ENCODE results near the gene CHST12. TPM values are rescaled to one million over a fixed set of nuclear protein-coding genes. Genes with fewer than 3 reads are reported as not detected.

Gene CHST12
- total RNA-seq, 1 donor from 2014 or later = 18.5 TPM

DNA sequence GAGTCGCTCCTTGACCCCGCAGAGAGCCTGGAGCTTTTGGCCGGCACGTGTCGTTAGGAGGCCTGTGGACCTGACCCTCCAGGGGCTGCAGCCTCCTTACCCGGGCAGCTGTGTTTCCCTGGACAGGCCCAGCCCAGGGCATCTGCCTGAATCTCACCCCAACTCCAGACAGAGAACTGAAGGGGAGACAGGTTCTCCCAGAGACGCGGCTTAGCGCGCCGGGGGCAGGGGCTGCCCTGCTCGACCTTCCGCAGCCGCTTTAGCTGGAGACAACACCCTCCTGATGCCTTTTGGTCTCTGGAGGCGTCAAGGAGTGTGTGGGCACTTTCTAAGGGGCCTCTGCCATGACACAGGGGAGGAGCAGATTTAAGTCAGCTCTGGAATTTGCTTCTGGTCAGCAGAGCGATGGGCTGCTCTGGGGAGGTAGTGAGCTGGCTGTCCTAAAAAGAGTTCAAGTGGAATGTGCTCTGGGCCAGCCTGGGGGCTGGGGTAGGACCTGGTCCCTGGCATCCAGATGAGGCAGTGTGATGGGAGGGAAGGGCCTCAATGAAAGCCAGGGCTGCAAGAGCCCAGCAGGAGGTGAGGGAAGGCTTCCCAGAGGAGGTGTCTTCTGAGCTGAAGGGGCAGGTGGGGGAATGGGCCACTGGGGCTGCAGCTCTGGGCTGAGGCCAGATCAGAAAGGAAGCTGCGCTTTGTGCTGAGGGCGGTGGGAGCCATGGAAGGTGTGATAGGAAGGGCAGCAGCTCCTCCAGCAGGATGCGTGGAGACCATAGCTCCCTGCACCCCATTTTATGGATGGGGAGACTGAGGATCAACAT lies 67.0 kb downstream of the CHST12 start:
- no peaks in the 10 kb centered on the region for H3K9me3 Mint-ChIP-seq (ENCODE audit: unreplicated experiment)
- H3K36me3 Mint-ChIP-seq (ENCODE audit: low read depth, unreplicated experiment) = no peaks in the 10 kb centered on the region
- Histone ChIP-seq H2AFZ (ENCODE audit: low read depth, low read length) (no peak overlapping the region), H3K27me3 (ENCODE audit: insufficient read depth, low read length) (no peaks in the 10 kb centered on the region), H3K36me3 (ENCODE audit: insufficient read depth, low read length) (no peaks in the 10 kb centered on the region), H3K79me2 (ENCODE audit: insufficient read depth, low read length) (no peaks in the 10 kb centered on the region), H4K20me1 (ENCODE audit: insufficient read depth, low read length) (no peaks in the 10 kb centered on the region), H3K4me3 (ENCODE audit: insufficient read depth, low read depth, low read length) (no peak overlapping the region), H3K9ac (ENCODE audit: low read length) (no peak overlapping the region), H3K27ac (ENCODE audit: low read depth, low read length) (no peak overlapping the region), H3K4me1 (ENCODE audit: insufficient read depth, low read length) (peaks cover 18% of the 10 kb centered on the region), H3K9me3 (ENCODE audit: insufficient read depth, low read depth, low read length) (no peaks in the 10 kb centered on the region), H3K4me2 (ENCODE audit: low read length) (no peak overlapping the region)
- DNase-seq (ENCODE audit: low read depth) (no peak), FAIRE-seq (no peak)
- peak overlapping the region; percentile 72 for H3K27ac Mint-ChIP-seq (ENCODE audit: unreplicated experiment)
- no peak overlapping the region for H3K4me3 Mint-ChIP-seq (ENCODE audit: unreplicated experiment)
- H3K27me3 Mint-ChIP-seq (ENCODE audit: low read depth, unreplicated experiment) = peaks cover 2% of the 10 kb centered on the region
- H3K4me1 Mint-ChIP-seq (ENCODE audit: low read depth, unreplicated experiment) = peaks cover 11% of the 10 kb centered on the region
- TF ChIP-seq, protein P1, sequence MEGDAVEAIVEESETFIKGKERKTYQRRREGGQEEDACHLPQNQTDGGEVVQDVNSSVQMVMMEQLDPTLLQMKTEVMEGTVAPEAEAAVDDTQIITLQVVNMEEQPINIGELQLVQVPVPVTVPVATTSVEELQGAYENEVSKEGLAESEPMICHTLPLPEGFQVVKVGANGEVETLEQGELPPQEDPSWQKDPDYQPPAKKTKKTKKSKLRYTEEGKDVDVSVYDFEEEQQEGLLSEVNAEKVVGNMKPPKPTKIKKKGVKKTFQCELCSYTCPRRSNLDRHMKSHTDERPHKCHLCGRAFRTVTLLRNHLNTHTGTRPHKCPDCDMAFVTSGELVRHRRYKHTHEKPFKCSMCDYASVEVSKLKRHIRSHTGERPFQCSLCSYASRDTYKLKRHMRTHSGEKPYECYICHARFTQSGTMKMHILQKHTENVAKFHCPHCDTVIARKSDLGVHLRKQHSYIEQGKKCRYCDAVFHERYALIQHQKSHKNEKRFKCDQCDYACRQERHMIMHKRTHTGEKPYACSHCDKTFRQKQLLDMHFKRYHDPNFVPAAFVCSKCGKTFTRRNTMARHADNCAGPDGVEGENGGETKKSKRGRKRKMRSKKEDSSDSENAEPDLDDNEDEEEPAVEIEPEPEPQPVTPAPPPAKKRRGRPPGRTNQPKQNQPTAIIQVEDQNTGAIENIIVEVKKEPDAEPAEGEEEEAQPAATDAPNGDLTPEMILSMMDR (IDR thresholded peaks at IDR 0.05; ENCODE audit: insufficient read depth, low read depth, low read length) = no peak
- TF ChIP-seq EZH2 (IDR thresholded peaks at IDR 0.05; ENCODE audit: insufficient read depth, low read length) = no peak

DNA sequence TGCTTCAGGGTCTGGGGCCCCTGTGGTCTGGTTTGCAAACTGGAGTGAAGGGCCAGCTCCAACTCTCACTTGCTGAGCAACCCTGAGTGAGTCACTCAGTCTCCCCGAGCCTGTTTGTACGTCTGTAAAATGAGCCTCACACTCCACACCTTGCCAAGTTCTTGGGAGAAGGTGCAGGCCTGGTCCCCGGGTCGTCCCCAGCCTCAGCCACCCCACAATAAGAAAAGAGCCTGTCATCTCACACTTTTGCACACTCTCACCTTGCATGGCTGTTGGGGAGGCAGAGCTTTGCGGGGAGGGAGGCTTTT lies 67.6 kb downstream of the CHST12 start:
- Histone ChIP-seq H3K4me1 (ENCODE audit: insufficient read depth, low read length) (peaks cover 14% of the 10 kb centered on the region), H3K27me3 (ENCODE audit: insufficient read depth, low read length) (no peaks in the 10 kb centered on the region), H3K9ac (ENCODE audit: low read length) (peak overlapping the region; percentile 6), H3K9me3 (ENCODE audit: insufficient read depth, low read depth, low read length) (no peaks in the 10 kb centered on the region), H3K4me3 (ENCODE audit: insufficient read depth, low read depth, low read length) (no peak overlapping the region), H4K20me1 (ENCODE audit: insufficient read depth, low read length) (no peaks in the 10 kb centered on the region), H3K4me2 (ENCODE audit: low read length) (peak overlapping the region; percentile 19), H3K27ac (ENCODE audit: low read depth, low read length) (no peak overlapping the region), H3K36me3 (ENCODE audit: insufficient read depth, low read length) (no peaks in the 10 kb centered on the region), H2AFZ (ENCODE audit: low read depth, low read length) (peak overlapping the region; percentile 60), H3K79me2 (ENCODE audit: insufficient read depth, low read length) (no peaks in the 10 kb centered on the region)
- TF ChIP-seq, protein P1 (IDR thresholded peaks at IDR 0.05; ENCODE audit: insufficient read depth, low read depth, low read length) = no peak
- TF ChIP-seq EZH2 (IDR thresholded peaks at IDR 0.05; ENCODE audit: insufficient read depth, low read length) = no peak
- Mint-ChIP-seq H3K27me3 (ENCODE audit: low read depth, unreplicated experiment) (peaks cover 2% of the 10 kb centered on the region), H3K4me1 (ENCODE audit: low read depth, unreplicated experiment) (peaks cover 9% of the 10 kb centered on the region), H3K4me3 (ENCODE audit: unreplicated experiment) (no peak overlapping the region), H3K9me3 (ENCODE audit: unreplicated experiment) (no peaks in the 10 kb centered on the region), H3K27ac (ENCODE audit: unreplicated experiment) (no peak overlapping the region), H3K36me3 (ENCODE audit: low read depth, unreplicated experiment) (no peaks in the 10 kb centered on the region)
- FAIRE-seq = no peak
- peak; percentile 64 for DNase-seq (ENCODE audit: low read depth)

DNA sequence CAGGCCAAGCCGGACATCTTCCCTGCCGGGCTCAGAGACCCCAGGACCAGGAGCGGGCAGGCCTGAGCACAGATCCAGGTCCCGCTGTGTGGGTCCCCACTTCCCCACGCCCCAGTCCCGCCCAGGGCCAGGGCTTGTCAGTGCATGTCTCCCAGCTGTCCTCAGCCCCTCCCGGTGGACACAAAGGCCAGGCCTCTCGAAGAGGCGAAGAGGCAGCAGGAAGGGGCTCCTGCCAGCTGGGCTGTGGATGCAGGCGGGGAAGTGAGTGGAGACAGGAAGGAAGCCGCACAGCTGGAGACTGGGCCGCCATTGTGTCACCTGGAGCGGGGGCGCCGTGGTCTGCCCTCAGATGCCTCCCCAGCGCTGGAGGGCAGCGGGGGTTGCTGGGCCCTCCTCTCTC lies 68.0 kb downstream of the CHST12 start:
- Histone ChIP-seq H3K4me3 (ENCODE audit: insufficient read depth, low read depth, low read length) (no peak overlapping the region), H3K9ac (ENCODE audit: low read length) (peak overlapping the region; percentile 6), H3K4me2 (ENCODE audit: low read length) (peak overlapping the region; percentile 19), H3K27ac (ENCODE audit: low read depth, low read length) (no peak overlapping the region), H4K20me1 (ENCODE audit: insufficient read depth, low read length) (no peaks in the 10 kb centered on the region), H3K4me1 (ENCODE audit: insufficient read depth, low read length) (peaks cover 11% of the 10 kb centered on the region), H3K79me2 (ENCODE audit: insufficient read depth, low read length) (no peaks in the 10 kb centered on the region), H3K9me3 (ENCODE audit: insufficient read depth, low read depth, low read length) (no peaks in the 10 kb centered on the region), H3K27me3 (ENCODE audit: insufficient read depth, low read length) (no peaks in the 10 kb centered on the region), H3K36me3 (ENCODE audit: insufficient read depth, low read length) (no peaks in the 10 kb centered on the region), H2AFZ (ENCODE audit: low read depth, low read length) (peak overlapping the region; percentile 60)
- Mint-ChIP-seq H3K36me3 (ENCODE audit: low read depth, unreplicated experiment) (no peaks in the 10 kb centered on the region), H3K4me1 (ENCODE audit: low read depth, unreplicated experiment) (peaks cover 9% of the 10 kb centered on the region), H3K27ac (ENCODE audit: unreplicated experiment) (no peak overlapping the region), H3K9me3 (ENCODE audit: unreplicated experiment) (no peaks in the 10 kb centered on the region), H3K4me3 (ENCODE audit: unreplicated experiment) (no peak overlapping the region), H3K27me3 (ENCODE audit: low read depth, unreplicated experiment) (peaks cover 2% of the 10 kb centered on the region)
- FAIRE-seq (no peak), DNase-seq (ENCODE audit: low read depth) (no peak)
- TF ChIP-seq EZH2 (IDR thresholded peaks at IDR 0.05; ENCODE audit: insufficient read depth, low read length) = no peak
- TF ChIP-seq, protein P1 (IDR thresholded peaks at IDR 0.05; ENCODE audit: insufficient read depth, low read depth, low read length) = no peak

Measured in astrocyte (in vitro differentiated cells and primary cell).